ENCODE results near the gene ARMC9. TPM values are rescaled to one million over a fixed set of nuclear protein-coding genes. Genes with fewer than 3 reads are reported as not detected.

Gene ARMC9
- total and polyA plus RNA-seq, 8 donors = 4.5 to 114 (median 11.0) TPM

DNA sequence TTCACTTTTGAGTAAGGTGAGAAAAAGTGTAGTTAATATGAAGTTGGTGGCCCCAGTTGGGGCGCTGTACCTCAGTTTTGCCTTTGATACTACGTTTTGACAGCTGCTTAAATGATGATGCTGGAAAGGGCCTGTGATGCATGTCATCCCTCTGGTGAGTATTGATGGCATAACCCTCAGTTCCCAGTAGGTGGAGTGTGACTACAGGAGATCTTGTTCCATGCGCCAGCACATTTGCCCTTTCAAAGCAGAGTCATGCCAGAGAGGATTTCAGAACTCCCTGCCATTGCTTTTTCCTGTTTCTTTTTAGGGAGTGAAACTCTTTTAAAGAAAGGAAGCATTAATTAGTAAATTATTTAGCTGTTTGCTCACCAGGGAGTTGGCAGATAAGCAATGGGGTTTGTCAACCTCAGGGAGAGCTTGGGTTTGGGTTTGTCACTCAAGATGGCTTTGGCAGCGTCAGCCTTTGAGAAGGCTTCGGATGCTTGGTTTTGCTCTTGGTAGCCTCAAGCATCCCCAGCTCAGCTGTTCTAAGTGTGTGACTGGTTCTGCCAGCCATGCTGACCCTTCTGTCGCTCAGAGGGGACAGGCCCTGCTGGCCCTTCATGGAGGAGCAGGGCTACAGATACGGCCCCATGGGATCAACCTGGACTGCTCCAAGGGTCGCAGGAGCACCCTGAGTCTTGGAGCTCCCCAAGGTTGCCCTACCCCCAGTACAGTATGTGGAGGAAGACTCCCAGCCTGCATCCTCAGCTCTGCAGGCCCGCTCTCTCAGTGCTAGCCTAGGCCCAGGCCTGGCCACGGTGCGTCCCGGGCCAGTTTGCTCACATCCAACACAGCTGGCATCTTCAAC, 29.1 kb downstream of the ARMC9 start:
- peaks cover 0 to 9% (median 2%) of the 10 kb centered on the region in 4 donors for H3K36me3 ChIP-seq
- H3K9me3 ChIP-seq = no peaks in the 10 kb centered on the region
- no peaks in the 10 kb centered on the region for H3K27me3 ChIP-seq
- H3K4me3 ChIP-seq = no peak overlapping the region
- intact Hi-C loops (cut with DNase I; ENCODE audit: low total_unique reads) = loop anchor here (5.0 kb wide), 1 partner anchor 185 kb away; no protein-coding TSS in a partner anchor
- TF ChIP-seq POLR2AphosphoS5 (IDR thresholded peaks at IDR 0.05) (peak in 2 of 3 donors; percentile 35 to 88), POLR2A (IDR thresholded peaks at IDR 0.05) (no peak), EP300 (IDR thresholded peaks at IDR 0.05) (no peak)
- TF ChIP-seq, protein P1, sequence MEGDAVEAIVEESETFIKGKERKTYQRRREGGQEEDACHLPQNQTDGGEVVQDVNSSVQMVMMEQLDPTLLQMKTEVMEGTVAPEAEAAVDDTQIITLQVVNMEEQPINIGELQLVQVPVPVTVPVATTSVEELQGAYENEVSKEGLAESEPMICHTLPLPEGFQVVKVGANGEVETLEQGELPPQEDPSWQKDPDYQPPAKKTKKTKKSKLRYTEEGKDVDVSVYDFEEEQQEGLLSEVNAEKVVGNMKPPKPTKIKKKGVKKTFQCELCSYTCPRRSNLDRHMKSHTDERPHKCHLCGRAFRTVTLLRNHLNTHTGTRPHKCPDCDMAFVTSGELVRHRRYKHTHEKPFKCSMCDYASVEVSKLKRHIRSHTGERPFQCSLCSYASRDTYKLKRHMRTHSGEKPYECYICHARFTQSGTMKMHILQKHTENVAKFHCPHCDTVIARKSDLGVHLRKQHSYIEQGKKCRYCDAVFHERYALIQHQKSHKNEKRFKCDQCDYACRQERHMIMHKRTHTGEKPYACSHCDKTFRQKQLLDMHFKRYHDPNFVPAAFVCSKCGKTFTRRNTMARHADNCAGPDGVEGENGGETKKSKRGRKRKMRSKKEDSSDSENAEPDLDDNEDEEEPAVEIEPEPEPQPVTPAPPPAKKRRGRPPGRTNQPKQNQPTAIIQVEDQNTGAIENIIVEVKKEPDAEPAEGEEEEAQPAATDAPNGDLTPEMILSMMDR (IDR thresholded peaks at IDR 0.05) = peak in 5 of 7 experiments; percentile 61 to 89 (median 76)
- WGBS, 5 donors = 62 to 77% (median 74%) methylated on average over 8 to 12 of the region's 12 CpGs
- H3K4me1 ChIP-seq = peaks cover 0 to 47% (median 24%) of the 10 kb centered on the region in 4 donors
- DNase-seq = peak; percentile 55 to 92
- peak overlapping the region in 3 of 5 donors; percentile 48 to 78 (median 78) for H3K27ac ChIP-seq

- Histone ChIP-seq H3K36me3 (peaks cover 0 to 9% (median 2%) of the 10 kb centered on the region in 4 donors), H3K27ac (peak overlapping the region in 2 of 5 donors; percentile 78), H3K9me3 (no peaks in the 10 kb centered on the region), H3K4me3 (no peak overlapping the region), H3K27me3 (no peaks in the 10 kb centered on the region), H3K4me1 (peaks cover 0 to 40% (median 21%) of the 10 kb centered on the region in 4 donors)
- DNase-seq = no peak
- WGBS, 5 donors = 79 to 95% (median 88%) methylated on average over 8 to 9 of the region's 9 CpGs
- intact Hi-C loops (cut with DNase I; ENCODE audit: low total_unique reads) = loop anchor here (5.0 kb wide), 1 partner anchor 184 kb away; no protein-coding TSS in a partner anchor
- no peak for TF ChIP-seq EP300 (IDR thresholded peaks at IDR 0.05)
- TF ChIP-seq, protein P1 (IDR thresholded peaks at IDR 0.05) = no peak
- TF ChIP-seq POLR2AphosphoS5 (IDR thresholded peaks at IDR 0.05) = no peak
- no peak for TF ChIP-seq POLR2A (IDR thresholded peaks at IDR 0.05)
Measured at GRCh38 chr2:231228223-231228622, 29.8 kb downstream of the ARMC9 start.

DNA sequence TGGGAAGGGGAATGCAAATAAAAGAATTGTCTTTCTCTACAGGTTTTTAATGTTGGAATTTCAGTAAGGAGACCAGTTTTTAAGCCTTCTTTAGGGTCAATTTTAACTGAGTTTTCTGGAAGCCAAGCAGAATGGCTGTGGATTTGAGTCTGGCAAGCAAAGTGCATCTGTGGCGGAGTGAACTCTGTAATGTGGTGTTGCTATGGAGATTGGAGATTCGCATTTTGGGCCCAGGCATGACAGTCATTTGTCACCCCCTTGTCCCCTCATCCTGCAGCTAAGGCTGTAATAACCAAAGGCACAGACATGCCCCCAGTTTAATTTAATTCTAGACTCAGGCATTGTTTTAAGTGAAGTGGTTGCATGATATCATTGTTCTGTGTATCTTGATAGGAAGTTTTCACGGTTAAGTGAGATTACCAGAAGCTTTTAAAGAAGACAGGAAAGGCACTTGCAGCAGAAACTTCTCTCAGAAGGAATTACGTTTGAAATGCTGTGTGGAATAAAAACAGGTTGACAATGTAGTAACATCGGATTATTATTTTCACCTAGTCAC, 30.6 kb downstream of the ARMC9 start:
- Histone ChIP-seq H3K36me3 (peaks cover 0 to 9% (median 2%) of the 10 kb centered on the region in 4 donors), H3K4me1 (peaks cover 0 to 33% (median 17%) of the 10 kb centered on the region in 4 donors), H3K9me3 (no peaks in the 10 kb centered on the region), H3K27ac (peak overlapping the region in 2 of 5 donors; percentile 78), H3K27me3 (no peaks in the 10 kb centered on the region), H3K4me3 (no peak overlapping the region)
- TF ChIP-seq EP300 (IDR thresholded peaks at IDR 0.05) = no peak
- WGBS, 5 donors = 51 to 61% (median 59%) methylated on average over 5 of the region's 5 CpGs
- DNase-seq = no peak
- intact Hi-C loops (cut with DNase I; ENCODE audit: low total_unique reads) = loop anchor here (5.0 kb wide), 1 partner anchor 183 kb away; no protein-coding TSS in a partner anchor

GRCh38 chr2:231235217-231235616, 36.8 kb downstream of the ARMC9 start:
- TF ChIP-seq POLR2A (IDR thresholded peaks at IDR 0.05) = no peak
- TF ChIP-seq, protein P1 (IDR thresholded peaks at IDR 0.05) = no peak
- TF ChIP-seq POLR2AphosphoS5 (IDR thresholded peaks at IDR 0.05) = no peak
- no peak for TF ChIP-seq EP300 (IDR thresholded peaks at IDR 0.05)
- Histone ChIP-seq H3K4me1 (no peaks in the 10 kb centered on the region), H3K9me3 (no peaks in the 10 kb centered on the region), H3K27ac (no peak overlapping the region), H3K36me3 (peaks cover 5 to 45% (median 33%) of the 10 kb centered on the region in 4 donors), H3K27me3 (no peaks in the 10 kb centered on the region), H3K4me3 (no peak overlapping the region)
- 79 to 93% (median 88%) methylated on average over 5 of the region's 5 CpGs for WGBS, 5 donors
- intact Hi-C loops (cut with DNase I; ENCODE audit: low total_unique reads) = no loop called here
- no peak for DNase-seq
